ENCODE results near the gene PPP4R1. TPM values are rescaled to one million over a fixed set of nuclear protein-coding genes. Genes with fewer than 3 reads are reported as not detected.
"Not testable (repeated sequence)": the region's sequence is repeated elsewhere in the genome, so short reads cannot be mapped to it uniquely, and the experiment has no call there.

Gene PPP4R1
- total RNA-seq, 1 donor from 2014 or later = 76.5 TPM

GRCh38 chr18:9630444-9630843 lies 16.1 kb upstream of the PPP4R1 start:
- no peak for DNase-seq (ENCODE audit: low spot score)

GRCh38 chr18:9629709-9630108 lies 15.3 kb upstream of the PPP4R1 start:
- no peak for DNase-seq (ENCODE audit: low spot score)

DNA sequence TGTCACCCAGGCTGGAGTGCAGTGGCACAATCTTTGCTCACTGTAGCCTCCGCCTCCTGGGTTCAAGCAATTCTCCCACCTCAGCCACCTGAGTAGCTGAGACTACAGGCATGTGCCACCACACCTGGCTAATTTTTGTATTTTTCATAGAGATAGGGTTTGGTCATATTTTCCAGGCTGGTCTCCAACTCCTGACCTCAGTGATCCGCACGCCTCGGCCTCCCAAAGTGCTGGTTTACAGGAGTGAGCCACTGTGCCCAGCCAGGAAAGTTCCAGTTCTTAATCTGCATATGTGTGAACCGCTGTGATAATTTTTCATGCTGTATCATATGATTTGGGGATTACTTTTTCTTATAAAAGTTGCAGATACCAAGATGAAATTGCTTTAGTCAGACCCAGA lies 14.6 kb upstream of the PPP4R1 start:
- DNase-seq (ENCODE audit: low spot score) = no peak

DNA sequence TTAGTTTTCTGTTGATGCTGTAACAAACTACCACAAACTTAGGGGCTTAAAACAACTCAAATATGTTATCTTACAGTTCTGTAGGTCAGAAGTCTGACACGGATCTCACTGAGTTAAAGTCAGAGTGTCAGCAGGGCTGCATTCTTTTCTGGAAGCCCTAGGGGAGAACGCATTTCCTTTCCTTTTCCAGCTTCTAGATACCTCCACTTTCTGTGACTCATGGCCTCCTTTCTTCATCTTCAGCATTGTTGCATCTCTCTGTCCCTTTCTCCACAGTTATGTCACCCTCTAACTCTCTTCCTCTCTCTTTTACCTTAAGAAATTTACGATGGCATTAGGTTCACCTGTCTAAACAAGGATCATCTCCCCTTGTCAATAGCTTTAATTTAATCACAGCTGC lies 13.3 kb upstream of the PPP4R1 start:
- DNase-seq (ENCODE audit: low spot score) = no peak

- no peak for DNase-seq (ENCODE audit: low spot score)
These were observed 5.6 kb upstream of the PPP4R1 start for GRCh38 chr18:9619990-9620389.

DNA sequence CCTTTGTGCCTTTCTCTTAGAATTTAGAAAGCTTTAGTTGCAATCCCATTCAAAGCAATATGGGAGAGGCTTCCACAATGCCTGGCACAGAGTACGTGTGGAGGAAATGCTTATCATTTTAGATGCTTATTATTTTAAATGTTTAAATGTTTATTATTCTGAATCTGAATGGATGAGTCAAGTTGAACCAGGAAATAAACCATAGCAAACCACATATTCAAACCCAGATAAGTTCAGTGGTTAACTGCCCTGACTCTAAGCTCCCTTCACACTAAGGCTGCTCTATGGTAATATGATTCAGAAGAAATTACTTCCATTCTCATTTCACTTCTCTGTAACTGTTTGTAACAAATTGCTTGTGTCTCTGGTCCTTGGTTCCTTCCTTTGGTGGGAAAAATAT lies 5.2 kb upstream of the PPP4R1 start:
- DNase-seq (ENCODE audit: low spot score) = no peak

DNA sequence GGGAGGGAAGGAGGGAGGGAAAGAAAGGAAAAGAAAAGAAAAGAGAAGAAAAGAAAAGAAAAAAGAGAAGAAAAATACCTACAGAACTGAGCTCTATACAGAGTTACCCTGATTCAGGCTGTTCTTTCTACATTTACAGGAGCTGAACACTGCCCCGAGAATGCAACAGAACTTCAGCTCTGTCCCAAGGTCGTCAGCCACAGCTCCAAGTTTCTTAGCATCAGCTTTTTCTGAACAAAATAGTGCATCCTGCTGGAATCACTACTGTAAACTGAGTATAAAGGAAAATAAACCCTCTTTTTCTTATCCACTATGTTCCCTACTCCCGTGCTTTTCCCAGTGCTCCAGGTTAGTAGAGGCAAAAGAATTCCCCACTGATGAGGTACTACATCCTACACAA lies 4.7 kb upstream of the PPP4R1 start:
- no peak for DNase-seq (ENCODE audit: low spot score)

DNA sequence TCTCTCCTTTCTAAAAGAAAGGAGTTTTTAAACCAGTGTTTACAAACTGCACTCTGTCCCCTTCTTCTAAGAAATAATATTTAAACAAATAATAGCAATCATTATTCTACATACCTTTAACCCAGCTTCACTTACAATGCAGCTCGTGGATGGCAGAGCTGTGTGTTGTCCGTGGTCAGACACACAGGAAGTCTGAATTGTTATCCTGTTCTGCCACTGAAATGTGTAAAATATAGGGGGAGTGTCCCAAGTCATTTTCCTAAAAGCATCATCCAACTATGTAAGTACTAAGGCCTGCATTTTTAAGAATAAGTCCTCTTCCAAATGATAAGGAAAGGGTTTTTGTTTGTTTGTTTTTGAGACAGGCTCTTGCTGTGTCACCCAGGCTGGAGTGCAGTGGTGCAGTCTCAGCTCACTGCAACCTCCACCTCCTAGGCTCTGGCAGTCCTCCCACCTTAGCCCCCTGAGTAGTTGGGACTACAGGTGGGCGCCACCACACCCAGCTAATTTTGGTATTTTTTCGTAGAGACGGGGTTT lies 2.7 kb upstream of the PPP4R1 start:
- DNase-seq (ENCODE audit: low spot score) = no peak

GRCh38 chr18:9616049-9616448 lies 1.7 kb upstream of the PPP4R1 start:
- no peak for DNase-seq (ENCODE audit: low spot score)

GRCh38 chr18:9615280-9615797 lies 980 bp upstream of the PPP4R1 start:
- DNase-seq (ENCODE audit: low spot score) = no peak

DNA sequence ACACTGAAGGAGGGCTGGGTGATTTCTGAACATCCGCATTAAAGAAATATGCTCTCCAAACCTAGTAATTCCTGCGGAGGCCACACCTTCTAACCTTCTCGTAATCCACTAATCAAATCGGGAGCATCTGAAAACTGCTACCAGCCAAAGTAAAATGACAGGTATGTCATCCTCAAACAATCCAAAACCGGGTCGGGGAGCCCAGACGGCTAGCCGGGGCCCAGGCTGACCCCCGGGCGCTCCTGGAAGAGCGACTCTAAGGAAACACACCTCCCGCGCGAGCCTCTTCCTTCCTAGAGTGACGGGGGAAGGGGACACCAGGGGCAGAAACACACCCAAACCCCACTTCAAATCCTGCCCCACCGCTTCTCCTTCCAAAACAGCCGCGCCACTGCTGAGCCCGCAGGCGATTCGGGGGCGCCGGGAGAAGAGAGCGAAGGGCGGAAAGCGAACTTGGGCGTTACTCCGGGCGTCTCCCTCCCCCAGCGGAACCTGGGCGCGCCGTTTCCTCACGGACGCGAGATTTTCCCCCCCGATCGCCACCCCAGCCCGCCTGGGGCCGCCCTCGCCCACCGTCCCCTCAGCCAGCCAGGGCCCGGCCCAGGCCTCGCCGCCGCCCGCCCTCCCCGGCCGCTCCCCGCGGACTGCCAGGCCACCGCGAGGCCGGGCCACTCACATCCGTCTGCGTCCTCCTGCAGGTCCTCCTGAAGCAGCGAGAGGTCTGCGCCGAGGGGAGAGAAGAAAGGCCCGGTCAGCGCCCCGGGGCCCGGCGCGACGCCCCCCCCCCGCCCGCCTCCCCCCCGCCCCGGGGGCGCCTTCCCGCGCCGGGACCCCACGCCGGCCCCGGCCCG lies 584 bp downstream of the PPP4R1 start:
- DNase-seq (ENCODE audit: low spot score) = peak; percentile 16

- DNase-seq (ENCODE audit: low spot score) = no peak
These were observed 1.4 kb downstream of the PPP4R1 start for GRCh38 chr18:9612977-9613376.

GRCh38 chr18:9612215-9612830 lies 2.0 kb downstream of the PPP4R1 start:
- DNase-seq (ENCODE audit: low spot score) = peak; percentile 35

DNA sequence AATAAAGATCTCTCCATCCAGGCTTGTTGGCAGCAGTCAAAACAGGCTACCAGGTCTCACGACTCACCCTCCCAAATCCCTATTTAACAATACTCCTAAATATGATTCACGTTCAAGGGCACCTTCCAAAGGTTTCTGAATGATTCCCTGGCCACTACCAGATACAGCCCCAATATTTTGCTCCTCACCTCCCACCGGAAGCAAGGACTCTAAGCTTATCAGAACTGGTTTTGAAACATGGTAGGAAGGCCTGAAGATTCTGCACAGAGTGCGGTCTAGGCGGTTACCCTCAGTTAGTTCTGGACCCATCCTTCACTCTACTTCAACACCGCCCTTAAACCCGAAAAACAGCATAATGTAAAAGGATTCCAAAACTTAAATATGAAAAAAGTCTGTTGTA lies 5.2 kb downstream of the PPP4R1 start:
- no peak for DNase-seq (ENCODE audit: low spot score)

DNA sequence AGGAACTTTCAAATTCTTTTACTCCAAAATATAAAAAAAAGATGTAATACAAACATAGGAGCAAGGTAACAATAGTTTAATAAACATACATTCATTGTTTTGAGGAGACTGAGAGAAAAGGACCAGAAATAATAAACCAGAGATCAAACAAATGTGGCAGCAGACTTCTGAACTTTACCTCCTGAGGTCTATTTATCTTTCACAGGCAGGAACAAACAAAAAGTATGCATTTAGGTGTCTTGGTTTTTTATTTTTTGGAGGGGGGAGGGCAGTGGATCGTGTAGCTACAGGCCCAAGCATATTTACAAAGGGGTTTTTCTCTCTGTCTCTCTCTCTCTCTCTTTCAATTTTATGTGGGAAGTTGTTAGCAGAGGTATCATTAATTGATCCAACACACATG lies 5.6 kb downstream of the PPP4R1 start:
- no peak for DNase-seq (ENCODE audit: low spot score)

GRCh38 chr18:9608298-9608697 lies 6.1 kb downstream of the PPP4R1 start:
- DNase-seq (ENCODE audit: low spot score) = no peak

- DNase-seq (ENCODE audit: low spot score) = not testable (repeated sequence)
These were observed 7.2 kb downstream of the PPP4R1 start for GRCh38 chr18:9607111-9607510.

- DNase-seq (ENCODE audit: low spot score) = no peak
These were observed 8.3 kb downstream of the PPP4R1 start for GRCh38 chr18:9606039-9606438.

- no peak for DNase-seq (ENCODE audit: low spot score)
These were observed 10.0 kb downstream of the PPP4R1 start for GRCh38 chr18:9604348-9604747.

- no peak for DNase-seq (ENCODE audit: low spot score)
These were observed 15.0 kb downstream of the PPP4R1 start for GRCh38 chr18:9599328-9599727.

GRCh38 chr18:9597609-9598008 lies 16.8 kb downstream of the PPP4R1 start:
- no peak for DNase-seq (ENCODE audit: low spot score)

GRCh38 chr18:9596843-9597526 lies 17.4 kb downstream of the PPP4R1 start:
- DNase-seq (ENCODE audit: low spot score) = no peak
